Epithelial cell of proximal tubule (primary cell): ENCODE results near the gene CA10. TPM values are rescaled to one million over a fixed set of nuclear protein-coding genes. Genes with fewer than 3 reads are reported as not detected.

Experiments
- DNase-seq: peaks from one replicate; pipeline ENCODE4 v3.0.0-alpha.2; 2011; ENCODE audit warnings: low read depth
- H3K4me3 ChIP-seq: 2 replicates; pipeline ENCODE4 v1.5.1; 2011; ENCODE audit warnings: low read depth, mild to moderate bottlenecking, low read length
- CTCF ChIP-seq: conservative IDR thresholded peaks from 2 replicates; pipeline ENCODE4 v1.5.1; 2012; ENCODE audit warnings: low read depth, mild to moderate bottlenecking, low read length
- total RNA-seq: library from RNA; depleted of rRNA; stranded (reverse); fragments of >200 nt; gene quantifications from 2 replicates; pipeline ENCODE4 v1.2.3, GENCODE V29; 2015

CA10 gene
- total RNA-seq, 1 donor from 2014 or later: 0.58 TPM

GRCh38 chr17:51702963-51703360, 455.6 kb downstream of the CA10 start:
- TF ChIP-seq CTCF: no peak

GRCh38 chr17:51701501-51701900, 457.0 kb downstream of the CA10 start:
- TF ChIP-seq CTCF: no peak
- H3K4me3 ChIP-seq: no peak overlapping the region
- no peak for DNase-seq

More at GRCh38 chr17:51702963-51703360, 455.6 kb downstream of the CA10 start:
- no peak for DNase-seq
- H3K4me3 ChIP-seq: no peak overlapping the region

- DNase-seq: no peak
- no peak overlapping the region for H3K4me3 ChIP-seq
- no peak for TF ChIP-seq CTCF
Measured at GRCh38 chr17:51700011-51700760, 458.3 kb downstream of the CA10 start.

- no peak for TF ChIP-seq CTCF
- DNase-seq: no peak
- no peak overlapping the region for H3K4me3 ChIP-seq
Measured at GRCh38 chr17:51699303-51699702, 459.2 kb downstream of the CA10 start.

- no peak overlapping the region for H3K4me3 ChIP-seq
- no peak for TF ChIP-seq CTCF
- DNase-seq: no peak
Measured at GRCh38 chr17:51692917-51693316, 465.6 kb downstream of the CA10 start.

- TF ChIP-seq CTCF: no peak
- DNase-seq: no peak
- H3K4me3 ChIP-seq: no peak overlapping the region
Measured at GRCh38 chr17:51687887-51688286, 470.6 kb downstream of the CA10 start.
